Nephron (organoid): ENCODE results near the gene SNX32.

Experiments used
- H3K27ac Mint-ChIP-seq, 3 experiments: 2 replicates each; pipeline ENCODE4 v1.8.0; 2020; ENCODE audit warnings: mixed read lengths in 3 of 3, mild to moderate bottlenecking in 2 of 3, moderate library complexity in 1 of 3
- H3K27me3 Mint-ChIP-seq: 2 replicates; pipeline ENCODE4 v1.8.0; 2021; ENCODE audit warnings: low read depth, mild to moderate bottlenecking, moderate library complexity, mixed read lengths
- H3K36me3 Mint-ChIP-seq: 2 replicates; pipeline ENCODE4 v1.8.0; 2020; ENCODE audit warnings: low read depth, mixed read lengths
- H3K4me1 Mint-ChIP-seq: 2 replicates; pipeline ENCODE4 v1.8.0; 2020; ENCODE audit warnings: mixed read lengths
- H3K4me3 Mint-ChIP-seq, 3 experiments: 2 replicates each; pipeline ENCODE4 v1.8.0; 2020; ENCODE audit warnings: mild to moderate bottlenecking in 3 of 3, mixed read lengths in 3 of 3, moderate library complexity in 2 of 3
- H3K9me3 Mint-ChIP-seq: 2 replicates; pipeline ENCODE4 v1.8.0; 2020; ENCODE audit warnings: mixed read lengths
- CTCF ChIP-seq, 3 experiments: fragments of 200-600 bp; sonication (generic); IDR thresholded peaks; one replicate each; pipeline ENCODE4 v1.5.0; 2021; ENCODE audit warnings: antibody characterized with exemption in 3 of 3; ENCODE audit not compliant: unreplicated experiment in 3 of 3

The SNX32 gene

DNA sequence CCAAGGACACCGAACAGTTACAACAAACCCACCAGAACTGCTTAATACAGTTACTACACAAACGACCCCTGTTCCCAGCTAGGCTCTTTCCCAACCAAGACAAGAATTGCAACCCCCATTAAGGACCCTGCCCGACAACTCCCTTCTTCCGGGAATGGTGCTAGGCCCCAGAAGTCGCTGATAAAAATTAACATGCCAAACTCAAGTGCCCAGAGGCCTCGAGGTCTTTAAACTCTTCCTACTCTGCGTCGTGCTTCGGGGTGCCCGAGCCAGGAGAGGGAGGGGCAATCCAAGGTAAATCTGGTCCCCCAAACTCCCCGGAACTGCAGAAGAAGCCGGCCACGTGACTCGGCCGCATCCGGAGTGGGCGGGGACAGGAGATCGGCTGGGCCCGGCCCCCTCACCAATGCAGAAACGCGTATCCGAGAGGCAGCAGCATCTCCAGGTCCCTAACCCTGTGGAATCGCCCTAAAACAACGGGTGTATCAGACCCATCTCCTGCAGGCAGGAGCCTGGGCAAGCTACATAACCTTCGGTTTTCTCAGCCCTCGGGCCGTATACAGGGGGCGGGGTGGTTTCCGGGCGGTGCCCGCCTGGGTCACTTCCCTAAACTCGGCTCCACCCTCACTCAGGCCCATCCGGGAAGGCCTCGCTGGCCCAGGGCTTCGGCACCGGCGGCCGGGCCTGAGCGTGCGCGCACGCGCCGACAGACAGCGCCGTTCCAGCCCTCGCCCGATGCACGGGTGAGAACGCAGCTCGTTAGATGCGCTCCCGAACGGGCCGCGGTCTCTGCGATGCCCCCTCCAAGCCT, 23.1 kb downstream of the SNX32 start:
- TF ChIP-seq CTCF (IDR thresholded peaks at IDR 0.05; ENCODE audit: unreplicated experiment in 3 of 3), result no peak
- Mint-ChIP-seq H3K4me3 (peak overlapping the region; percentile 91 to 97 (median 97)), H3K27me3 (no peaks in the 10 kb centered on the region), H3K9me3 (no peaks in the 10 kb centered on the region), H3K36me3 (peaks cover 43% of the 10 kb centered on the region), H3K27ac (peak overlapping the region; percentile 54 to 85 (median 59)), H3K4me1 (peaks cover 22% of the 10 kb centered on the region)

GRCh38 chr11:65857500-65857852, 23.7 kb downstream of the SNX32 start:
- H3K27me3 Mint-ChIP-seq, result no peaks in the 10 kb centered on the region
- H3K4me3 Mint-ChIP-seq, result peak overlapping the region; percentile 91 to 97 (median 97)
- peak overlapping the region in 1 of 3 experiments; percentile 85 for H3K27ac Mint-ChIP-seq
- no peaks in the 10 kb centered on the region for H3K9me3 Mint-ChIP-seq
- peaks cover 40% of the 10 kb centered on the region for H3K36me3 Mint-ChIP-seq
- TF ChIP-seq CTCF (IDR thresholded peaks at IDR 0.05; ENCODE audit: unreplicated experiment in 3 of 3), result no peak
- peaks cover 23% of the 10 kb centered on the region for H3K4me1 Mint-ChIP-seq

DNA sequence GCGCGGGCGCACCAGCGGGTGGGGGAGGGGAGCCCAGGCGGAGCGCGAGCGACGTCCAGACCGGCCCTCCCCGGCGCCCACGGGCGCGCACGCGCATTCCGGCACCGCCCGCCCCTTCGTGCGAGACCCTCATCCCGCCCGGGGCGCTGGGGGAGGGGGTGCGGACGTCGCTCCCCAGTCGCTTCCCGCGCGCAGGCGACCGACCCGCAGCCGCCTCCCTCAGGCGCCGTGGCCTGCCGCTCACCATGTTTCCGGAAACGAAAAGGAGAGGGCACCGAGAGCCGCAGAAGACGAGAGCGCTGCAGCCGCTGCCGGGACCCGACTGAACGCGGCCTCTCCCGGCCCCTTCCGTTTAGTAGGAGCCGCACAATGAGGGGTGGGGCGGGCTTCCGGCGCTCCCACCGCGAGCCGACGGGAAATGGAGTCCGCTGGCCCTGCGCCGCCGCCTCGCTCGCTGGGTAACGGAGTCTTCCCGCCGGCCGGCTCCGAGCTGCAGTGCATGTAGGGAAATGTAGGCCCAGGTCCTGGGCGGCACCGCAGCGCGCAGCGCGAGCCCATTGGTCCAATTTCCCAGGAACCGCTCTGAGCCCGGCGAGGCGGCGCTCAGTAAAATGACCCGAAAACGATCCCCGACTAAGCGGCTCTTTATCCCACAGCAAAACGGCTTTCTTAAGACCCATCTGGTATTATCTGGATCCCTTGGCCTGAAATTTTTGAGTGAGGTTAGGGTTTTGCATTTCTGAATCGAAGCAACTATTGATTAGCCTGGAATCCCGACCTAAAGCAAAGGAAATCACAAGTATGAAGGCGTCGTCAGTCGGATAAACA, 24.3 kb downstream of the SNX32 start, which contains the start of gene CFL1:
CFL1 (minus strand) TSS at position 328 of the 828 bp plus-strand sequence; CDS start at position 247, 81 bp downstream.
- TF ChIP-seq CTCF (IDR thresholded peaks at IDR 0.05; ENCODE audit: unreplicated experiment in 3 of 3), result no peak
- H3K36me3 Mint-ChIP-seq, result peaks cover 43% of the 10 kb centered on the region
- no peaks in the 10 kb centered on the region for H3K27me3 Mint-ChIP-seq
- H3K4me1 Mint-ChIP-seq, result peaks cover 27% of the 10 kb centered on the region
- peak within 1 kb of the TSS; percentile 97 to 99 (median 99) for H3K27ac Mint-ChIP-seq
- H3K4me3 Mint-ChIP-seq, result peak within 1 kb of the TSS; percentile 92 to 97 (median 97)
- no peaks in the 10 kb centered on the region for H3K9me3 Mint-ChIP-seq

GRCh38 chr11:65858681-65859087, 24.9 kb downstream of the SNX32 start:
- no peak for TF ChIP-seq CTCF (IDR thresholded peaks at IDR 0.05; ENCODE audit: unreplicated experiment in 3 of 3)
- Mint-ChIP-seq H3K4me1 (peaks cover 27% of the 10 kb centered on the region), H3K36me3 (peaks cover 42% of the 10 kb centered on the region), H3K4me3 (peak overlapping the region; percentile 90 to 93 (median 92)), H3K27ac (peak overlapping the region; percentile 97 to 99 (median 99)), H3K9me3 (no peaks in the 10 kb centered on the region), H3K27me3 (no peaks in the 10 kb centered on the region)

- H3K27me3 Mint-ChIP-seq, result no peaks in the 10 kb centered on the region
Measured at GRCh38 chr11:65859095-65859811, 25.5 kb downstream of the SNX32 start.

More at GRCh38 chr11:65859095-65859811, 25.5 kb downstream of the SNX32 start:
- peak overlapping the region; percentile 97 to 99 (median 99) for H3K27ac Mint-ChIP-seq
- peak in 1 of 3 experiments; percentile 17 for TF ChIP-seq CTCF (IDR thresholded peaks at IDR 0.05; ENCODE audit: unreplicated experiment in 3 of 3)
- no peaks in the 10 kb centered on the region for H3K9me3 Mint-ChIP-seq
- peaks cover 27% of the 10 kb centered on the region for H3K4me1 Mint-ChIP-seq
- peak overlapping the region; percentile 90 to 93 (median 92) for H3K4me3 Mint-ChIP-seq
- peaks cover 36% of the 10 kb centered on the region for H3K36me3 Mint-ChIP-seq
